MM.1S (cell line): ENCODE data around the gene RLBP1.

Source experiments
- DNase-seq: peaks from one replicate; pipeline ENCODE4 v3.0.0-alpha.2; 2015
- H2AFZ ChIP-seq: fragments of 300-600 bp; sonication (generic); 2 replicates; pipeline ENCODE4 v1.6.0; 2016; ENCODE audit warnings: antibody characterized with exemption, low read length
- H3F3A ChIP-seq: fragments of 300-600 bp; sonication (generic); 2 replicates; pipeline ENCODE4 v1.6.1; 2016; ENCODE audit warnings: mild to moderate bottlenecking, antibody characterized with exemption, low read length, moderate library complexity, mixed read lengths; ENCODE audit not compliant: insufficient read depth
- H3K27ac ChIP-seq: fragments of 300-600 bp; sonication (generic); 2 replicates; pipeline ENCODE4 v1.5.1; 2016; ENCODE audit warnings: mild to moderate bottlenecking, low read length
- H3K27me3 ChIP-seq: fragments of 300-600 bp; sonication (generic); replicated peaks from 2 replicates; pipeline ENCODE4 v1.6.0; 2016; ENCODE audit warnings: low read length; ENCODE audit not compliant: insufficient read depth
- H3K36me3 ChIP-seq: fragments of 300-600 bp; sonication (generic); replicated peaks from 2 replicates; pipeline ENCODE4 v1.6.1; 2016; ENCODE audit warnings: mild to moderate bottlenecking, low read length, mixed read lengths; ENCODE audit not compliant: insufficient read depth
- H3K4me1 ChIP-seq: fragments of 300-600 bp; sonication (generic); 2 replicates; pipeline ENCODE4 v1.6.1; 2016; ENCODE audit warnings: low read length, mixed read lengths
- H3K4me2 ChIP-seq: fragments of 300-600 bp; sonication (generic); 2 replicates; pipeline ENCODE4 v1.6.0; 2016; ENCODE audit warnings: low read depth, low read length
- H3K4me3 ChIP-seq: fragments of 300-600 bp; sonication (generic); 2 replicates; pipeline ENCODE4 v1.5.1; 2016; ENCODE audit warnings: low read length, mixed read lengths
- H3K79me2 ChIP-seq: fragments of 300-600 bp; sonication (generic); 2 replicates; pipeline ENCODE4 v1.6.1; 2016; ENCODE audit warnings: mixed run types, low read length, mixed read lengths
- H3K9ac ChIP-seq: fragments of 300-600 bp; sonication (generic); 2 replicates; pipeline ENCODE4 v1.6.1; 2016; ENCODE audit warnings: low read length, mixed read lengths
- H3K9me2 ChIP-seq: fragments of 300-600 bp; sonication (generic); replicated peaks from 2 replicates; pipeline ENCODE4 v1.6.1; 2016; ENCODE audit warnings: mild to moderate bottlenecking, low read length, mixed read lengths; ENCODE audit not compliant: insufficient read depth
- H3K9me3 ChIP-seq: fragments of 300-600 bp; sonication (generic); replicated peaks from 2 replicates; pipeline ENCODE4 v1.6.1; 2016; ENCODE audit warnings: mild to moderate bottlenecking, low read length, mixed read lengths; ENCODE audit not compliant: insufficient read depth
- H4K20me1 ChIP-seq: fragments of 300-600 bp; sonication (generic); 2 replicates; pipeline ENCODE4 v1.6.1; 2016; ENCODE audit warnings: mild to moderate bottlenecking, low read length, moderate library complexity, mixed read lengths; ENCODE audit not compliant: insufficient read depth
- EZH2 ChIP-seq: fragments of 300-600 bp; sonication (generic); optimal IDR thresholded peaks from 2 replicates; pipeline ENCODE3; 2017; ENCODE audit warnings: low read depth, mild to moderate bottlenecking, antibody characterized with exemption, low read length, mixed read lengths
- EZH2phosphoT487 ChIP-seq: fragments of 300-600 bp; sonication (generic); IDR thresholded peaks from 2 replicates; pipeline ENCODE4 v1.6.1; 2018; ENCODE audit warnings: antibody characterized with exemption, low read length
- TF ChIP-seq, protein P1 (sequence below): fragments of 300-600 bp; sonication (generic); IDR thresholded peaks from 2 replicates; pipeline ENCODE4 v1.5.1; 2016; ENCODE audit warnings: antibody characterized with exemption, low read length, mixed read lengths

The RLBP1 gene

DNA sequence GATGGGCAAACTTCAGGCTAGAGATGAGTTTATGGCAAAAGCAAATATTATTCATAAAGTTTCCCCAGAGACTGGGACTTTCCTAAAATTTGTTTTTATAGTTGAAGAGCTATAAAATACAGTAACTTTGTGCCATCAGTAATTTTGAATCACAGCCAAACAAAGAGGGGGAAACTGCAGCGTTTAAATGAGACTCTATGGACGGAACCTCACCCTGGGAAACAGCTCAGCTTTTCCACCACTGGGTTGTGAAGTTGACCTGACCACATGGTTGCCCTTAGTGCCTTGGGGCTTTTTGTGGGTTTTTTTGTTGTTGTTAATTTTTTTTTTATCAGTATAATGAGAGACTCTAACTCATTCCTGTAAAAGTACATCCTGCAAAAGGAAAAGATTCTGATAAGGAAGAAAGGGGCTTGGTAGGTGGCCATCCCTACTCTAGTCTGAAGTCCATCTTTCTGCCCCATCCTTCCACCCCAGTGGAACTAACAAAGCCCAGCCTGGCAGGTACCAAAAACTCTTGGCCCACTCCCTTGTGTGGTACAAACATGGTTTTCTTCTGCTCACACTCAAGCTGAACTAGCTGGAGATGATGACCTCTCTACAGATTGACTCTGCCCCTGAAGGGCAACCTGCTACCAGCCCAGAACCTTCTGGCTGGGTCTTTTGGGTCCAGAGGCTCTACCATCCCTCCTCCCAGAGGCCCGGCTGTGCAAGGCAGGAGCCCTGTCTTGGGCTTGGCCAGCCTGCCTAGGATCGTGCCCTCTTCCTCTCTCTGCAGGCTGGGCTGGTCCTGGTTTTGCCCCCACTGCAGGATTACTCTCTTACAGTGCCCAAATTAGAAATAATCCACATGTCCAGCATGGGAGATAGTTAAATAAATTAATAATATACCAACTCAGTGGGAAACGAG, 41.2 kb downstream of the RLBP1 start:
- Histone ChIP-seq H3K36me3 (peaks cover 4% of the 10 kb centered on the region; the same call in 1 of the 2 replicates), H3K9ac (no peak overlapping the region), H3K9me3 (no peaks in the 10 kb centered on the region), H3K27me3 (no peaks in the 10 kb centered on the region), H2AFZ (no peak overlapping the region), H3K9me2 (no peaks in the 10 kb centered on the region), H3K27ac (no peak overlapping the region), H3K4me2 (no peak overlapping the region), H4K20me1 (no peaks in the 10 kb centered on the region), H3F3A (no peaks in the 10 kb centered on the region), H3K4me1 (no peaks in the 10 kb centered on the region), H3K4me3 (no peak overlapping the region), H3K79me2 (0 out of 2 replicates have a peak, but pooled peaks cover 3% of the 10 kb centered on the region)
- no peak for DNase-seq
- TF ChIP-seq, protein P1, sequence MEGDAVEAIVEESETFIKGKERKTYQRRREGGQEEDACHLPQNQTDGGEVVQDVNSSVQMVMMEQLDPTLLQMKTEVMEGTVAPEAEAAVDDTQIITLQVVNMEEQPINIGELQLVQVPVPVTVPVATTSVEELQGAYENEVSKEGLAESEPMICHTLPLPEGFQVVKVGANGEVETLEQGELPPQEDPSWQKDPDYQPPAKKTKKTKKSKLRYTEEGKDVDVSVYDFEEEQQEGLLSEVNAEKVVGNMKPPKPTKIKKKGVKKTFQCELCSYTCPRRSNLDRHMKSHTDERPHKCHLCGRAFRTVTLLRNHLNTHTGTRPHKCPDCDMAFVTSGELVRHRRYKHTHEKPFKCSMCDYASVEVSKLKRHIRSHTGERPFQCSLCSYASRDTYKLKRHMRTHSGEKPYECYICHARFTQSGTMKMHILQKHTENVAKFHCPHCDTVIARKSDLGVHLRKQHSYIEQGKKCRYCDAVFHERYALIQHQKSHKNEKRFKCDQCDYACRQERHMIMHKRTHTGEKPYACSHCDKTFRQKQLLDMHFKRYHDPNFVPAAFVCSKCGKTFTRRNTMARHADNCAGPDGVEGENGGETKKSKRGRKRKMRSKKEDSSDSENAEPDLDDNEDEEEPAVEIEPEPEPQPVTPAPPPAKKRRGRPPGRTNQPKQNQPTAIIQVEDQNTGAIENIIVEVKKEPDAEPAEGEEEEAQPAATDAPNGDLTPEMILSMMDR, result no peak
- no peak for TF ChIP-seq EZH2phosphoT487
- no peak for TF ChIP-seq EZH2

DNA sequence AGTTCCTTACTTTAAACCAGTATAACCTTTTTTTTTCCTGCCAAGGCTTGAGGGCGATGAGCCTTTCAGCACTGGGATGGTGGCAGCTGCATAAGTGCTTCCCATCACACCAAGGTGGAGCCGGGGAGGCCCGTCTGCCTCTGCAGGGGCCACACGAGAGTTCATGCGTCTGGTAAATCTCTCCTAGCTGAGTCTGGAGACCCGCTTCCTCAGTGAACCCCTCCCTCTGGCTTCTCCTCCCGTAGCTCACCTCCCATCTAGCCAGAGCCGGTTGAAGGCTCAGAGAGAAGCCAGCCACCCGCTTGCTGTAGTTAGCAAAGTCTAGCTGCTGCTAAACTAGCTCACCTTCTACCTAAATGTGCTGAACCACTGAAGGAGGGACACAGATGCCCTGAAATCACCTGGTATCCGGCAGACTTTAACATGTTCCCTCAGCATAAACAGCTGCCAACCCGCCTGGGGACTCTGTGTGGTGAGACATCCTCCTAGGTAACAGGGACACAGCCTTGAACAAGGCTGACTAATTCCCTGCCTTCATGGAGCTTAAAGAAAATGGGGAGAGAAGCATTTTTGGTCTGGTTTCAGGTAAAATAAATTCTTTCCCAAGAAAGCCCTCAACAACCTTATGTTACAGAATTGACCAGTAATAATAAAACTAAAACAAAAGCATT, 42.9 kb downstream of the RLBP1 start:
- Histone ChIP-seq H3K9me2 (no peaks in the 10 kb centered on the region), H3K4me2 (no peak overlapping the region), H4K20me1 (no peaks in the 10 kb centered on the region), H3K27ac (no peak overlapping the region), H3K4me3 (no peak overlapping the region), H3K9me3 (no peaks in the 10 kb centered on the region), H3K9ac (no peak overlapping the region), H3K79me2 (0 out of 2 replicates have a peak, but pooled peaks cover 3% of the 10 kb centered on the region), H3K4me1 (no peaks in the 10 kb centered on the region), H2AFZ (no peak overlapping the region), H3K36me3 (peaks cover 4% of the 10 kb centered on the region; the same call in 1 of the 2 replicates), H3F3A (no peaks in the 10 kb centered on the region), H3K27me3 (no peaks in the 10 kb centered on the region)
- TF ChIP-seq, protein P1, result no peak
- no peak for TF ChIP-seq EZH2
- no peak for TF ChIP-seq EZH2phosphoT487
- no peak for DNase-seq

DNA sequence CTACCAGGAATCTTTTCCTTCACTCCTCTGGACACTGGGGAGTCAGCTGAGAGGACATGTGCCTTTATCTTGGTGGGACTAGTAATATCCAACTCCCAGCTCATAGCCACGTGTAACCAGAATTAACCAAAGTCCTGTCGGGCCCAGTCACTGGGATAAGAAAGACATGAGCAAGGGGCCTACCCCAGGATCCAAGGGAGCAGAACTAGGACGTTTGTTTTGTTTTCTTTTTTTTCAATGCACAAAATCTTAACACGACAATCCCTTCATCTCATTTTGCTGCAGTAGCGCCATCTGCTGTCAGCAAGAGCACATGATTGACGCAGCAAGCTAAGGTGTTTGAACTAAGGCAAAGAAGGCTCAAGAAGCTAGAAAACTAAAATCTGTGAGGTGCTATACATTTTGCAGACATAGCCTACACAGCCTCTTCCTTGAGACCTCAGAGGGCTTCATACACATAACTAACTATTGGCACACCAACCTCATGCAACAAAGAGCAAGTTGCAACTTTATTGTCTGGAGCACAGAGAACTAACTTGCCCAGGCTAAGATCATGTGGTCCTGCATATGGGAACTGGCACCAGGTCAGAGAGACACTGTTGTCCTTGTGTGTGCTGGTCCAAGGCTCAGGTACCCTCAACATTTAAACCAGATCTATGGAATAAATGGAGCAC, 43.6 kb downstream of the RLBP1 start:
- Histone ChIP-seq H4K20me1 (no peaks in the 10 kb centered on the region), H3K4me1 (no peaks in the 10 kb centered on the region), H3K4me3 (no peak overlapping the region), H3K9me3 (no peaks in the 10 kb centered on the region), H3F3A (no peaks in the 10 kb centered on the region), H3K9me2 (no peaks in the 10 kb centered on the region), H3K27ac (no peak overlapping the region), H3K36me3 (peaks cover 4% of the 10 kb centered on the region; the same call in 1 of the 2 replicates), H2AFZ (no peak overlapping the region), H3K27me3 (no peaks in the 10 kb centered on the region), H3K79me2 (peaks cover 5% of the 10 kb centered on the region; the same call in 1 of the 2 replicates), H3K9ac (no peak overlapping the region), H3K4me2 (no peak overlapping the region)
- TF ChIP-seq EZH2phosphoT487 (no peak), EZH2 (no peak)
- TF ChIP-seq, protein P1, result peak; percentile 86
- peak; percentile 64 for DNase-seq
